Measurements from ENCODE around the gene ZNF385B.

The ZNF385B gene

GRCh38 chr2:179403624-179404023 lies 457.8 kb downstream of the ZNF385B start:
- TF ChIP-seq, protein P1, sequence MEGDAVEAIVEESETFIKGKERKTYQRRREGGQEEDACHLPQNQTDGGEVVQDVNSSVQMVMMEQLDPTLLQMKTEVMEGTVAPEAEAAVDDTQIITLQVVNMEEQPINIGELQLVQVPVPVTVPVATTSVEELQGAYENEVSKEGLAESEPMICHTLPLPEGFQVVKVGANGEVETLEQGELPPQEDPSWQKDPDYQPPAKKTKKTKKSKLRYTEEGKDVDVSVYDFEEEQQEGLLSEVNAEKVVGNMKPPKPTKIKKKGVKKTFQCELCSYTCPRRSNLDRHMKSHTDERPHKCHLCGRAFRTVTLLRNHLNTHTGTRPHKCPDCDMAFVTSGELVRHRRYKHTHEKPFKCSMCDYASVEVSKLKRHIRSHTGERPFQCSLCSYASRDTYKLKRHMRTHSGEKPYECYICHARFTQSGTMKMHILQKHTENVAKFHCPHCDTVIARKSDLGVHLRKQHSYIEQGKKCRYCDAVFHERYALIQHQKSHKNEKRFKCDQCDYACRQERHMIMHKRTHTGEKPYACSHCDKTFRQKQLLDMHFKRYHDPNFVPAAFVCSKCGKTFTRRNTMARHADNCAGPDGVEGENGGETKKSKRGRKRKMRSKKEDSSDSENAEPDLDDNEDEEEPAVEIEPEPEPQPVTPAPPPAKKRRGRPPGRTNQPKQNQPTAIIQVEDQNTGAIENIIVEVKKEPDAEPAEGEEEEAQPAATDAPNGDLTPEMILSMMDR (IDR thresholded peaks at IDR 0.05; ENCODE audit: low read depth, low read length, missing control alignments): no peak
- DNase-seq (ENCODE audit: low read depth): no peak
- in situ Hi-C loops (cut with HindIII; ENCODE audit: low sequenced_read_pairs): no loop called here
- no peak overlapping the region for H3K4me3 ChIP-seq (ENCODE audit: low read depth, low read length)

- H3K4me3 ChIP-seq (ENCODE audit: low read depth, low read length): no peak overlapping the region
- TF ChIP-seq, protein P1 (IDR thresholded peaks at IDR 0.05; ENCODE audit: low read depth, low read length, missing control alignments): no peak
- in situ Hi-C loops (cut with HindIII; ENCODE audit: low sequenced_read_pairs): no loop called here
- DNase-seq (ENCODE audit: low read depth): peak; percentile 20
Observed at GRCh38 chr2:179393481-179393880, 467.9 kb downstream of the ZNF385B start.

Data from astrocyte of the cerebellum (primary cell).